Neural cell (in vitro differentiated cells): ENCODE measurements around the gene CERS2. TPM values are rescaled to one million over a fixed set of nuclear protein-coding genes. Genes with fewer than 3 reads are reported as not detected.

Source experiments
- H2AFZ ChIP-seq: fragments of 200-600, 300-800 bp; sonication (generic), shearing (Covaris generic); 2 replicates; pipeline ENCODE4 v1.6.0; 2014; ENCODE audit warnings: low read depth, mild to moderate bottlenecking, antibody characterized with exemption, low read length, moderate library complexity
- H3F3A ChIP-seq: fragments of 200-600 bp; shearing (Covaris generic); 2 replicates; pipeline ENCODE4 v1.6.1; 2016; ENCODE audit warnings: mild to moderate bottlenecking, moderate library complexity, mixed read lengths, antibody characterized with exemption, low read length; ENCODE audit not compliant: insufficient read depth, poor library complexity, severe bottlenecking
- H3K27ac ChIP-seq: fragments of 200-600, 300-800 bp; sonication (generic), shearing (Covaris generic); 2 replicates; pipeline ENCODE4 v1.5.1; 2014; ENCODE audit warnings: mild to moderate bottlenecking, low read length, moderate library complexity
- H3K27me3 ChIP-seq: fragments of 300-800, 200-600 bp; sonication (generic), shearing (Covaris generic); 2 replicates; pipeline ENCODE4 v1.6.0; 2014; ENCODE audit warnings: mild to moderate bottlenecking, low read depth, low read length, moderate library complexity; ENCODE audit not compliant: insufficient read depth
- H3K36me3 ChIP-seq: fragments of 300-800, 200-600 bp; sonication (generic), shearing (Covaris generic); 2 replicates; pipeline ENCODE4 v1.5.1; 2014; ENCODE audit warnings: mild to moderate bottlenecking, antibody characterized with exemption, low read length, moderate library complexity; ENCODE audit not compliant: insufficient read depth
- H3K4me2 ChIP-seq: fragments of 300-800, 200-600 bp; sonication (generic), shearing (Covaris generic); 2 replicates; pipeline ENCODE4 v1.6.0; 2014; ENCODE audit warnings: mild to moderate bottlenecking, low read length
- H3K4me3 ChIP-seq: fragments of 300-800, 200-600 bp; sonication (generic), shearing (Covaris generic); 2 replicates; pipeline ENCODE4 v1.5.1; 2014; ENCODE audit warnings: mild to moderate bottlenecking, low read length, moderate library complexity
- H3K79me2 ChIP-seq: fragments of 200-600 bp; shearing (Covaris generic); replicated peaks from 2 replicates; pipeline ENCODE4 v1.6.0; 2014; ENCODE audit warnings: mild to moderate bottlenecking, low read length, moderate library complexity; ENCODE audit not compliant: insufficient read depth
- H3K9ac ChIP-seq: fragments of 300-800, 200-600 bp; sonication (generic), shearing (Covaris generic); 2 replicates; pipeline ENCODE4 v1.6.1; 2016; ENCODE audit warnings: mild to moderate bottlenecking, low read length, mixed read lengths
- H3K9me2 ChIP-seq: fragments of 200-600 bp; shearing (Covaris generic); 2 replicates; pipeline ENCODE4 v1.6.1; 2016; ENCODE audit warnings: mild to moderate bottlenecking, low read length, mixed read lengths; ENCODE audit not compliant: insufficient read depth
- H3K9me3 ChIP-seq: fragments of 200-600, 300-800 bp; sonication (generic), shearing (Covaris generic); 2 replicates; pipeline ENCODE4 v1.6.1; 2016; ENCODE audit warnings: mild to moderate bottlenecking, mixed run types, low read length, moderate library complexity, mixed read lengths
- H4K20me1 ChIP-seq: fragments of 200-600 bp; shearing (Covaris generic); 2 replicates; pipeline ENCODE4 v1.6.1; 2016; ENCODE audit warnings: mild to moderate bottlenecking, mixed run types; ENCODE audit not compliant: insufficient read depth
- CTCF ChIP-seq: fragments of 450-650 bp; IDR thresholded peaks from 2 replicates; pipeline ENCODE4 v1.5.1; 2014; ENCODE audit warnings: antibody characterized with exemption, mild to moderate bottlenecking, moderate library complexity; ENCODE audit not compliant: poor library complexity, severe bottlenecking
- EP300 ChIP-seq: fragments of 450-650 bp; conservative IDR thresholded peaks from 2 replicates; pipeline ENCODE4 v1.6.1; 2014; ENCODE audit warnings: antibody characterized with exemption, mild to moderate bottlenecking, moderate library complexity; ENCODE audit not compliant: poor library complexity, severe bottlenecking
- EZH2 ChIP-seq: fragments of 200-600, 300-800 bp; shearing (Covaris generic), sonication (generic); IDR thresholded peaks from 2 replicates; pipeline ENCODE4 v1.6.1; 2014; ENCODE audit warnings: antibody characterized with exemption, low read length, borderline replicate concordance, mild to moderate bottlenecking; ENCODE audit not compliant: insufficient read depth, poor library complexity, severe bottlenecking
- MXI1 ChIP-seq: fragments of 450-650 bp; conservative IDR thresholded peaks from 2 replicates; pipeline ENCODE4 v1.6.1; 2014; ENCODE audit warnings: antibody characterized with exemption, mild to moderate bottlenecking; ENCODE audit not compliant: poor library complexity, severe bottlenecking
- POLR2AphosphoS5 ChIP-seq: IDR thresholded peaks from 2 replicates; pipeline ENCODE4 v1.6.1; 2012
- RAD21 ChIP-seq: fragments of 450-650 bp; conservative IDR thresholded peaks from 2 replicates; pipeline ENCODE4 v1.6.1; 2014; ENCODE audit warnings: antibody characterized with exemption, mild to moderate bottlenecking, moderate library complexity
- REST ChIP-seq: IDR thresholded peaks from 2 replicates; pipeline ENCODE4 v1.6.1; 2012; ENCODE audit warnings: borderline replicate concordance
- SMC3 ChIP-seq: fragments of 450-650 bp; conservative IDR thresholded peaks from 2 replicates; pipeline ENCODE4 v1.6.1; 2014; ENCODE audit warnings: antibody characterized with exemption, mild to moderate bottlenecking, moderate library complexity; ENCODE audit not compliant: poor library complexity
- TAF1 ChIP-seq: IDR thresholded peaks from 2 replicates; pipeline ENCODE4 v1.6.1; 2012; ENCODE audit warnings: low read depth
- polyA plus RNA-seq: library from polyadenylated mRNA; depleted of rRNA; stranded (reverse); fragments of >200 nt; gene quantifications from 2 replicates; pipeline ENCODE4 v1.2.3, GENCODE V29; 2014

CERS2 gene
- polyA plus RNA-seq, 1 donor from 2014 or later: 39.1 TPM

GRCh38 chr1:150944856-150945255 is 29.8 kb downstream of the CERS2 start:
- Histone ChIP-seq H4K20me1 (no peaks in the 10 kb centered on the region), H3K9me2 (no peaks in the 10 kb centered on the region), H3K4me2 (no peak overlapping the region), H2AFZ (no peak overlapping the region), H3K79me2 (no peaks in the 10 kb centered on the region), H3F3A (no peaks in the 10 kb centered on the region), H3K27me3 (no peaks in the 10 kb centered on the region), H3K9me3 (no peaks in the 10 kb centered on the region), H3K4me3 (no peak overlapping the region), H3K9ac (no peak overlapping the region), H3K27ac (no peak overlapping the region), H3K36me3 (peaks cover 11% of the 10 kb centered on the region)
- TF ChIP-seq EZH2: no peak
- no peak for TF ChIP-seq EP300
- TF ChIP-seq SMC3: no peak
- no peak for TF ChIP-seq CTCF
- no peak for TF ChIP-seq REST
- no peak for TF ChIP-seq MXI1
- no peak for TF ChIP-seq TAF1
- TF ChIP-seq POLR2AphosphoS5: no peak
- TF ChIP-seq RAD21: no peak

DNA sequence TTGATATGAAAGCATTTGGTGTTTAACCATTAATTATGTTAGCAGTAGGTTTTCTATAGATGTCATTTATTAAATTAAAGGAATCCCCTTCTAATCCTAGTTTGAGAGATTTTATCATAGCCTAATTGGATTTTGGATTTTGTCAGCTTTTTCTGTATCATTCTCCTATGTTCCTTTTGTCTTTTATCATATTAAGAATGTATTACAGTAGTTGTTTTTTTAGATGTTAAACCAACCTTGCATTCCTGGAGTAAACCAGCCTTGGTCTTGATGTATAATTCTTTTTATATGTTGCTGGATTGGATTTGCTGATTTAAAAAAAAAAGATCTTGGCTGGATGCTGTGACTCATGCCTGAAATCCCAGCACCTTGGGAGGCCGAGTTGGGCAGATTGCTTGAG is 42.9 kb downstream of the CERS2 start:
- Histone ChIP-seq H3K36me3 (peaks cover 13% of the 10 kb centered on the region), H3K4me2 (no peak overlapping the region)

More for the DNA sequence above, 42.9 kb downstream of the CERS2 start:
- H2AFZ ChIP-seq: no peak overlapping the region
- no peaks in the 10 kb centered on the region for H3F3A ChIP-seq
- no peak overlapping the region for H3K9ac ChIP-seq
- TF ChIP-seq SMC3: no peak
- no peak for TF ChIP-seq RAD21
- no peak for TF ChIP-seq EP300
- no peak for TF ChIP-seq CTCF
- no peak for TF ChIP-seq TAF1
- no peak for TF ChIP-seq POLR2AphosphoS5
- TF ChIP-seq EZH2: no peak
- TF ChIP-seq REST: no peak
- TF ChIP-seq MXI1: no peak
- H3K9me2 ChIP-seq: no peaks in the 10 kb centered on the region
- H4K20me1 ChIP-seq: no peaks in the 10 kb centered on the region
- no peak overlapping the region for H3K27ac ChIP-seq
- H3K9me3 ChIP-seq: no peaks in the 10 kb centered on the region
- no peaks in the 10 kb centered on the region for H3K27me3 ChIP-seq
- H3K4me3 ChIP-seq: no peak overlapping the region
- H3K79me2 ChIP-seq: peaks cover 17% of the 10 kb centered on the region
